GM19193 (cell line): ENCODE data around the gene NRAP.

ENCODE experiments used
- POLR2A ChIP-seq: IDR thresholded peaks from 4 replicates; pipeline ENCODE4 v1.6.1; 2011; ENCODE audit not compliant: insufficient read depth, insufficient read length; ENCODE audit errors: extremely low read depth

NRAP gene

GRCh38 chr10:113630929-113631533, 32.8 kb downstream of the NRAP start:
- TF ChIP-seq POLR2A, result no peak

GRCh38 chr10:113628607-113629153, 35.2 kb downstream of the NRAP start:
- TF ChIP-seq POLR2A, result no peak

GRCh38 chr10:113627836-113628235, 36.0 kb downstream of the NRAP start:
- no peak for TF ChIP-seq POLR2A

- no peak for TF ChIP-seq POLR2A
Observed at GRCh38 chr10:113626809-113627355, 37.0 kb downstream of the NRAP start.

GRCh38 chr10:113625461-113626186, 38.2 kb downstream of the NRAP start:
- no peak for TF ChIP-seq POLR2A

- no peak for TF ChIP-seq POLR2A
Observed at GRCh38 chr10:113622831-113623230, 41.0 kb downstream of the NRAP start.

- TF ChIP-seq POLR2A, result no peak
Observed at GRCh38 chr10:113621799-113622198, 42.0 kb downstream of the NRAP start.

GRCh38 chr10:113620936-113621335, 42.9 kb downstream of the NRAP start:
- no peak for TF ChIP-seq POLR2A

- no peak for TF ChIP-seq POLR2A
Observed at GRCh38 chr10:113620511-113620910, 43.3 kb downstream of the NRAP start.

- no peak for TF ChIP-seq POLR2A
Observed at GRCh38 chr10:113619401-113619800, 44.4 kb downstream of the NRAP start.

- no peak for TF ChIP-seq POLR2A
Observed at GRCh38 chr10:113618338-113618737, 45.5 kb downstream of the NRAP start.

GRCh38 chr10:113617086-113617485, 46.8 kb downstream of the NRAP start:
- no peak for TF ChIP-seq POLR2A

- TF ChIP-seq POLR2A, result no peak
Observed at GRCh38 chr10:113616244-113617074, 47.4 kb downstream of the NRAP start.

- TF ChIP-seq POLR2A, result no peak
Observed at GRCh38 chr10:113613977-113614690, 49.7 kb downstream of the NRAP start.
